HG03103 (cell line): ENCODE data around the gene UBE3D.
"Not testable (repeated sequence)": the region's sequence is repeated elsewhere in the genome, so short reads cannot be mapped to it uniquely, and the experiment has no call there.

Experiments
- ATAC-seq: cut with Tn5 transposase; IDR thresholded peaks from one replicate; pipeline ENCODE4 v1.9.1; 2021; ENCODE audit warnings: low read depth; ENCODE audit not compliant: unreplicated experiment

Gene UBE3D

DNA sequence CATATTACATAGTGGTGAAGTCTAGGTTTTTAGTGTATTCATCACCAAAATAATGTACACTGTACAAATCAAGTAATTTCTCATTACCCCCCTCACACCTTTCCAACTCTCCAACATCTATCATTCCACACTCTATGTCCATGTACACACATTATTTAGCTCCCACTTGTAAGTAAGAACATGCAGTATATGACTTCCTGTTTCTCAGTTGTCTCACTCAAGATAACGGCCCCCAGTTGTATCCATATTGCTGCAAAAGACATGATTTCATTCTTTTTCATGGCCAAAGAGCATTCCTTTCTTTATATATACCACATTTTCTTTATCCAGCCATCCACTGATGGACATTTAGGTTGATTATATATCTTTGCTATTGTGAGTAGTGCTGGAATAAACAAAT lies 86.0 kb downstream of the UBE3D start:
- ATAC-seq = no peak

DNA sequence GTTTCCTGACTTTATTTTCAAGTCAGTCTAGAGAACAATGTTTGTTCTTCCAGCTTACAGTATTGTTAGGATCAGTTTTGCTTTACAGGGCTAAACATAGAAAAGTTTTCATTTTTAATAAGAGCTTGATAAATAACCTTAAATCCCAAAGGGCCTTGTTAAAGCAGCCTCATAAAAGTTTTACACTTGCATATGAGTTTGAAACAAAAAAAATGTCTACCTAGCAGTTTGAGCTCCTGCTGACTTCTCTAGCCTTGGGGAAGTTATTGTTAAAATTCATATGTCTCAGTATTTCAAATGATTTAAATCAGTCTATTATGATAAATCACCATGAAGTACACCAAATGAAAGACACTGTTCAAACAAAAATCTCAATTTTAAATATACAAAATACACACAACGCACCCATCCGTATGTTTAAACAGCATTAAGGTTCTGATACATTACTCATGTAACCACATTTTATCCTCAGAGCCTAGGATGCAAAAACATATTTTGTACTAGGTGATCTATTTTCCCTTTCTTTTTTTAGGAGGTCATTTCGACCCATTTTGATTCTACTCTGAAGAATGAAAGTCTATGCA lies 87.2 kb downstream of the UBE3D start:
- no peak for ATAC-seq

DNA sequence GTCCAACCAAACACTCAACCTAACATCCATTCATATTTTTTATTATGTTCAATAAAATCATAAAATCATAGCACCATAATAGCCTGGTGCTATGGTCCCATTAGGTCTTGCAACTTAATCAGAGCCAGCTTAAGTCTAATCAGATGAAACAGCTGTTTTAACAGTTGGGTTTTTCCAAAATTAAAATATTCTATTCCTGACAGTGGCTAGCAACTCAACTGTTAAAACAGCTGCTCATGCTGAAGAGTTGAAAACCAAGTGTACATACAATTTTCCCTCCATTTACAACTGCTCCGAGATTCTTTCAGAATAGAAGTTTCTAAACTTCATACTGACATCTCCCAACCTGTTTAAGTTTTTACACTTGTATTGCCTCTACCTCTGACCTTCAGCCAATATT lies 89.5 kb downstream of the UBE3D start:
- no peak for ATAC-seq

DNA sequence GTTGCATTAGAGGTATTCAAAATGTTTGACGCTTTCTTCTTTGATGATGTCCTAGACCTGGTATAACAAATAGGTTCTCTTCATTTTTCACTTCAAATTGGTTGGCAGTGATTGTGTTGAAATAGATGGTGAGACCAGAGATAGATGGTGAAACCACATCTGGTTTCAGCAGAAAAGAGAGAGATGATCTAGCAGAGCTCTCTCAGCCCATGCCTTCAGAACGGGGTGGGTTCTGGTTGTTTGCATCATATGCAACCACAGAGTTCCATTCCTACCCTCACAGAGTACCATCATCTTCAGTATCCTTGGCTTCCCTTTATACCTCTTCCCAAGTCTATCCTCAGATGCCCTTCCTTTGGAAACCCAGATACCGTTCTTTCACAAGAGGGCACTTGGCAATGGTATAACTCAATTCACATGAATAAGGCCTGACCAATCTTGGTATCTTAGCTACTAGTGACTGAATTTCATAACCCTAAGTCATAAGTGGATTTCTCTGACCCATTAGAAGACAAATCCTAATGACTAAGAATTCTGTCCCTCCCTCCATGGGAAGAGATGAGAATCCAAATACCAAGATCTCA lies 93.7 kb downstream of the UBE3D start:
- no peak for ATAC-seq

DNA sequence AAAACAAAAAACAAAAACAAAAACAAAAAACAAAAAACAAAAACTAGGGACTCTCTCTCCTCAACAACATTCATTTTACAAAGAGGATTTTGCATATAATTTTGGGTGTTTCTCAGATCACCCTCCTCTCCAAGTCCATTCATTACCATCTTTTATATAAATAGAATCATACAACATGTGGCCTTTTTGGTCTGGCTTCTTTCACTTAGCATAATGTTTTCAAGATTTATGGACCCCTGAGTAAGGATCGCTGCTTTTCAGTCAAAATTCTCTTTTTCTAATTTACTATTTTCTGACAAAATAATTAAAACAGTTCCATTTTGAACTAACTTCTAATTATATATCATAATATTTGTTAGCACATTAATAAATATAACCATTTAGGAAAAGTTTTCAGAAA lies 94.8 kb downstream of the UBE3D start:
- no peak for ATAC-seq

DNA sequence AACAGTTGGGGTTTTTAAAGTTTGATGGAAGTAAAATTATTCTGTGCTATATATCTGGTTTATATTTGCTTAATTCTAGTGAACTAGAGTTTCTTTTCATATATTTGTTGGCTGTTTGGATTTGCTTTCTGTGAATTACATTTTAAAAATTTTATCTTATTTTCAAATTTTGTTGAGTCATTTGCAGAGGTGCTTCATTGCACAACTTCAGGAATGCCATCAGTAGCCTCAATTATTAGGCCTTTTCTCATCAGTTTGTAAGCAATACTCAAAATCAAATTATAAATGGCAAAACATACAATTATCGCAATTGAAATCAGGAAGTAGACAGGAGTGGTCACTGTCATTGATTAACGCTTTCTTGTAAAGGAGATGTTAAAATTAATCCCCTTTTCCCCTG lies 96.9 kb downstream of the UBE3D start:
- no peak for ATAC-seq

DNA sequence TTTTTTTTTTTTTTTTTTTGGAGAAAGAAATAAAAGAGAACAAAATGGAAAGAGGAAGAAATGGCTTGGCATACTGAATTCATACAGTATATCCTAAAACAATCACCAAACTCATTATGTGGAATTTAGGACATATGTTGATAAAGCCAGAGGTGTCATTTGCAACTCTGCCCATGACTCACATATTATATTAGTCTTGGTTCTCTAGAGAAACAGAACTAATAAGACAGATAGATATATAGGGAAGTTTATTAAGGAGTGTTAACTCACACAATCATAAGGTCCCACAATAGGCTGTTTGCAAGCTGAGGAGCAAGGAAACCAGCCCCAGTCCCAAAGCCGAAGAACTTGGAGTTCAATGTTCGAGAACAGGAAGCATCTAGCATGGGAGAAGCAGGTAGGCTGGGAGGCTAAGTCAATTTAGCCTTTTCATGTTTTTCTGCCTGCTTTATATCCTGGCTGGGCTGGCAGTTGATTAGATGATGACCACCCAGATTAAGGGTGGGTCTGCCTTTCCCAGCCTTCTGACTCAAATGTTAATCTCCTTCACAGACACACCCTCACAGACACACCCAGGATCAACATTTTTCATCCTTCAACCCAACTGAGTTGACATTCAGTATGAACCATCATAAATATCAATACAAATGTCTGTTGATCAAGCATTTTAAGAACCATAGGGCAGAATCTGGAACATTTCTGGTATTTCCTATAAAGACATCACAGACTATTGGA lies 102.3 kb downstream of the UBE3D start:
- ATAC-seq = no peak

DNA sequence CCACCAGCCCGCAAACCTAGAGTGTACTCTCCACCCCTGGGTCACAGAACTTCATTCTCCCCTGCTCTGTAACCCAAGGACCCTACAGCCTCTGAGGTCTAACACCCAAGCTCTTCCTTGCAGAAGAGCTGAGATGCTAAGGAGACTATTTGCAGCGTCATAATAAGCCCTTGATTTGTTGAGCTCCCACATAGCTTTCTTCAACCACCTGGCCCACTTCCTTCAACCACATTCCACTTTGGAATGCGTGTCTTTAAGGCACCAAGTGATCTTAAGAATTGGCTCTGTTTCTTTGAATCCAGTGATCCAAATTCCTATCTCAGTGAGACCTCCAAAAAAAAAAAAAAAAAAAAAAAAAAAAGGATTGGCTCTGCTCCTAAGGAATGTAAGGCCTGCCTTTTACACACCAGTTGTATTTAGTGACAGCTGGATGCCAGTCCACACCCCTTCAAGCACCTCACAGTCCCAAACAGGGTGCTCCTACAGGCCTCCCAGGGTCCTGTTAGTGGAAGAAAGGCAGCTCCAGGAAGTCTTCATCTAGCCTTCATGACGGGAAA lies 106.2 kb downstream of the UBE3D start:
- ATAC-seq = no peak

DNA sequence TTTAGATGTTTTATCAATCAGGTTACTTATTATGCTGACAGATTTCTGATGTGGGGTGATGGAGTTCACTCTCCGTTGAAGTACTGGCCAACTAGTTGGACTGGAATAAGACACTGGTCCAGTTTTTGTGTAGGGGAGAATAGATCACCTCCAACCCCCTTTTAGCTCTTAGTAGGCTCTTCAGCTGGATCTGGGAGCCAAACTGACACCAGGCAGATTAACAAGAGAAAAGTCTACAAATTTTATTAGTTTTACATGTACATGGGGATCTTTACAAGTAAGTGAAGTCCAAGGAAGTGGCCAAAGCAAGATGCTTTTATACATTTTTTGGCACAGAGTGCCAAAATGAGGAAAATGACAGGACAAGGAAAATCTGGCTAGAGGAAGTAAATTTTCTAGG lies 107.1 kb downstream of the UBE3D start:
- no peak for ATAC-seq

DNA sequence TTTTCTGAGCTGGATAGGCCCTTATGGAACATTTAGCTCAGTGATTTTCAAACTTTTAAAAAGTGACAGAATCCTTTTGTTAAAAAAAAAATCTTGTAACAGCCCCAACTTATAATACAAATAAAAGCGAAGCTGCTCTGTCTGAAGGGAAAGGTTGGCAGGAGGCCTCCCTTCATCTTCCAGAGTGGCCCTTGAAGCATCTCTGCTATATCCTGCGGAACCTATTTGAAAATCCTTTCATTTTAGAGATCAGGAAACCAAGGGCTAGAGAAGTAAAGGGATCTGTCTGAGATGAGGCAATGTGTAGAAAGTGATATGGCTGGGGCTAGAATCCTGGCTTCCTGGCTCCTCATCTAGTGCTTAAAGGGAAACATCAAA lies 107.8 kb downstream of the UBE3D start:
- ATAC-seq = no peak

DNA sequence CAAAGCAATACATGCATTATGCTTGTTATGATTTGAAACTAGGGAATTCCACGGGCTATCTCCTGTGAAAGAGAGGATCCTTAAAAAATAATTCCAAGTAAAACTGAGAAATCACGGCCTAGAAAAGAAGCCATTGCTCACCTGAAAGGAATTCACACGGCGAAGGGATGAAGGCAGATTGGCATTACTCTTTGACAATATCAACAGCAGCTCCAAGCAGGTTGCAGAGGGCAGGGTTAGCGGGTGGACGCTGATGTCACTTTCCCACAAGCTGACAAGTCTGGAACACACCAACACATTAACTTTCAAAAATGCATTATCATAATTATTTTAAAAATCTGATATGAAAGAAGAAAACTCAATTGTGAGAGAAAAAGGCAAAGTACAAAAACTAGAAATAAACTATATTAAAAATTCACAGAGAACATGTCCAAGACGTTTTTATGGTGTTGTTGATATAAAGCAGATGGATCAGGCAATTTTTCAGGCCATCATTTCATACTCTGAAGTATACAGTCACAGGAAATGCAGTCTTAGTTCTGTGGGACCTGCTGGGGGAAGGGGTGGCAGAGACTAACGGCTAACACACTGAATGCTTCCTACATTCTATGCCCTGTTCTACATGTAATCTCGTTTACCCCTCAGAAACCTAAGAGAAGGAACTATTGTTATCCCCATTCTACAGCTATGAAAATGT lies 108.3 kb downstream of the UBE3D start:
- ATAC-seq = no peak

DNA sequence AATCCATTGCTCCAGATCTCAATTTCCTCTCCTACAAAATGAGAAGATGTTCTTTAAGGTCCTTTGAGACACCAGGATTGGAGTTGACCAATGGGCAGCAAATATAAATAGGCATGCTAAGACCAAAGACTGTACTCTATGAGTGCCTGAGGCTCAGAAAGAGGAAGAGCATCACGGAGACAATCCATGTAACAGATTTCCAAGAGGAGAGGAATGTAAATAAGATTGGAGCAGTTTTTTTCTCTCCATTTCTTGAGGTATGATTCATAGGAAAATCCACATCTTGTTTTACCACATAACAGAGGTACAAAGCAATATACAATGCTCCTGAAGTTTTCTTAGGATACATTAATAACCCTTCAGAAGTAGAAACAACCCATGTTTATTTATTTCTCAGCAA lies 109.8 kb downstream of the UBE3D start:
- no peak for ATAC-seq

DNA sequence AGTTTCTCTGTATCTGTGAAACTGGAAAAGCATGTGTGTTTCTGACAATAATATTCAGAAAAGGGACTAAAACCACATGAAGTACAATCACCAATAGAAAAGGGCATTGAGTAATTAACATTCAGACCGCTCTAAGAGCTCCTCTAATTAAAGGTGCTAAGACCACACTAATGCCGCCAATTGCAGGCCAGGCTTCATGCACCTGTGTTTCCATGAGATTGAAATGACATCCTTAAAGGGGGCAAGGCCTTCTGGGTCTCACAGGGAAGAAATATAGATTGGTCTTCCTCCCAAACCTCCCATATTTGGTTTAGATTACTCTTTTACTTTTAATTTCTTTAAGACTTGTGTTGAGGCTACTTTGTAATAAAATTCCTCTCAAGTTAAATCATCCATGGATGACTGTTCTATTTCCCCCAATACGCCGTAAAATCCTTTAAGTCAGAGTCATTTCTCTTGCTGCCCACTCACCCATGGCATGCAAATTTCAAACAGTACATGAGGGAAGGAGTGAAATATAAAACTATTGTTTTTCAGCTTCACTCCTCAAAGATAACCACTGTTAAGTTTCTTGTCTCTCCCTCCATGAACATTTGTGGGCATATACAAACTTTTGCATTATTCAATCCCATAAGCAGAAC lies 110.6 kb downstream of the UBE3D start:
- ATAC-seq = peak; percentile 71

DNA sequence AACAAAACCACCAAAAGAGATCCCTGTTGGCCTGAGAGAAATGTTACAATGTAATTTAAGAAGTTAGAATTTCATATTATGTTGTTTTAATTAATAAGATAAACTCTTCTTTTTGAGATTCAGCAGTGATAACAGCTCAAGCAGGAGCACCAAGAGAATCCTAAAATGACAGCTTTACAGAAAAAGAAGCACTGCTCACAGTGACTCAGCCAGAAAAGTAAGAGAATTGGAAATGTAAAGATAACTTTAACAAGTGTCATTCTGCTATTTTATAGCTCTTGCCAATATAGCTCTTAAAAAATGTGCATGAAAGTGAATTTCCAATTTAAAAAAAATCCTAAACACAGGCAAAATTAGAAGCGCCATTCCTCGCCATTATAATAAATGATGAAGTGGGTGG lies 111.3 kb downstream of the UBE3D start:
- no peak for ATAC-seq

DNA sequence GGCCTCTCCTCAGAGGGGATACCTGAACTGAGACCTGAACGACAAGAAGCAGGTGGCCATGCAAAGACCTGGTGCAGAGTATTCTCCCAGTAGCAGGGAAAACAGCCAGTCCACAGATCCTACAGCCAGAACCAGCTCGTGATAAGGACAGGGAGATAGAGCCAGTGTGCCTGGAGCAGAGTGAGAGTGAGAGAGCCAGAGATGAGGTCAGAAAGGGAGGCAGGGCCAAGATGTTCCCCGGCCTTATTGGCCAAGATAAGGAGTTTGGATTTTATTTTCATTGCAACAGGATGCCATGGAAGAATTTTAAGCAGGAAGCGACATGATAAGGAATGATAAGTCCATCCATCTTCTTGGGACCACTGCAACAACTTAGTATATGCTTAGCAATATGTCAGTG lies 111.8 kb downstream of the UBE3D start:
- ATAC-seq = no peak

DNA sequence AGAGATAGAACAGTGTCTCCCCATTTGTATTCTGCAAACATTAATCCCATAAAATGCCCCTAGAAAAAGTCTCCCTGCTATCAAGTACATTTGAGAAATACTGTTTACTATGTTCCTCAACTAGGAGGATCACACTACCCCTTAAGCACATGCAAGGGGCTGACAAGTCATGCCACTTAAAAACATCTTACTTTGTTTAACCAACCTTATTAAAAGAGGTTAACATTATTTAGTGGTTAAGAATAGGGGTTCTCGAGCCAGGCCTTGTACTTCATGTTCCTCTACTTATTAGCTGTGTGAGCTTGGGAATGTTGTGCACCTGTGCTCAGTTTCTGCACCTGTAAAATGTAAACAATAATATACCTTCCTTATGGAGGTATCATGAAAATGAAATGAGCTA lies 113.7 kb downstream of the UBE3D start:
- ATAC-seq = no peak

DNA sequence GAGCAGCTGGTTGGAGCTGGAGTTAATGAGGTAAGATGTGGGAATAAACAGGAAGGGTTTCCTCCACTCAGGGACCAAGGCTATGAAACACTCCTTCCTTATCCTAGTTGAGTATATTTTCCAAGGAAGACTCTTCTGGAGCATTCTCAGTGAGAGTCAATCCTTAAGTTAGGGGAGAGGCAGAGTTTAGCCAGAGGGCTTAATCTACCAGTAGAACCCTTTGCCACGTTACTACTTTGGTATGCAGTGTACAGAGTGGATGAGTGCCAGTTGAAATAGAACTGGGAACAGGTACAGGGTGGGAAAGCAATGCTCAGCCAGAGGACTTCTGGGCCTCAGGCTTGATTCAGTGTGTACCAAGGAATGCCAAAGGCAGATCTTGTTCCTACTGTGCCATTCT lies 114.3 kb downstream of the UBE3D start:
- no peak for ATAC-seq

DNA sequence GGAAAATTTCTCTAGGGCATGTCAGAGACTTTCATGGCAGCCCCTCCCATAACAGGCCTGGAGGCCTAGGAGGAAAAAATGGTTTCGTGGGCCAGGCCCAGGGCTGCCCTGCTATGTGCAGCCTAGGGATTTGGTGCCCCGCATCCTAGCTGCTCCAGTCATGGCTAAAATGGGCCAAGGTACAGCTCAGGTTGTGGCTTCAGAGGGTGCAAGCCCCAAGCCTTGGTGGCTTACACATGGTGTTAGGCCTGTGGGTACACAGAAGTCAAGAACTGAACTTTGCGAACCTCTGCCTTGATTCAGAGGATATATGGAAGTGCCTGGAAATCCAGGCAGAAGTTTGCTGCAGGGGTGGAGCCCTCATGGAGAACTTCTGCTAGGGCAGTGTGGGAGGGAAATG lies 134.7 kb downstream of the UBE3D start:
- ATAC-seq = not testable (repeated sequence)

DNA sequence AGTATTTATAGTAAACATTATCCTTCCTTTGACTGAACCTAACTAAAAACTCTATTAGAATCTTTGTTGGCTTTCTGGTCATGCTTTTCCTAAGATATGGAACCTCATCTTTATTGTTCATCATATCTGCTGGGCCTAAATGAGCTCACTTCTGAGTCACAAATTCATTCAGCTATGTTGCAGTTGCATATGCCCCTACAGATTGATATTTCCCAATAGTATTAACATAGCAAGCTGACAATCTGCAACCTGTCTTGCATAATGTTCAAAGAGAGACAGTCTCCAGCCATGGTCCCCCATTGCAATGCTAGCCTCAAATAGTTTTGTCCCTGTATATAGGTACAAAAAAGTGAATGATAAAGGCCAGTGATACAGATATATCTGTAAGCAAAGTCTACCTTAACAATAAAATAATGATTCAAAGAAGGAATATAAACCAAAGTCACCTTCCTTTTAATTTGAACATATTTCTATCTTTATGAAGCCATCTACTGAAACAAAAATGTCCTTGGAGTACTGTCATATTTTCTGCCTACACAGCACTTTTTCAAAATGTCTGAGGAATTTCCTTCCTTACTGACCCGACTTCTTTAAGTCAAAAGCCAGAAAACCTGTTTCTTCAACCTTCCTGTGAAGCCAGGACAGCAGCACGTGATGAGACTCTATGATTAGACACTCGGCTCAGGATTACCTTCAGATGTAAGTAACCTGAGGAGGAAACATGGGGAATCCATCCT lies 140.7 kb downstream of the UBE3D start:
- ATAC-seq = no peak

DNA sequence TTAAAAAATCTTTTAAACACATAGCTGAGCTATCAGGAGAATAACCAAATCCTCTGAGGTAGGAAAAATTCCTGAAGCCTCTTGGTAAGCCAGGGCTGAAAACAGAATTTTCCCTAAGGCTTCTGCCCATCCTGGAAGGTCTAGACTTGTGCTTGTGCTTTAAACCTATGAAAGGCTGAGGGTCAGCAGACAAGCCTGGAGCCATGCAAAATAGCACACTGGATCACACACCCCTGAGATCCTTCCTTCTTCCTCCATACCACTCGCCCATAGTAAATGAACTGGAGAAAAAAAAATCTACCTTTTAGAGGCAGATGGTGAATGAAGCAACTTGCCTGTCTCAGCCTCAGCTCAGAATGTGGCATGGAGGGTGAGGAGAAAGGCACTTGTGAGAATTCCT lies 144.4 kb downstream of the UBE3D start:
- ATAC-seq = no peak
